GM21786 (cell line): Measurements from ENCODE around the gene FNBP1.

Experiments used
- ATAC-seq: cut with Tn5 transposase; IDR thresholded peaks from one replicate; pipeline ENCODE4 v1.9.1; 2021; ENCODE audit not compliant: unreplicated experiment

Gene FNBP1

DNA sequence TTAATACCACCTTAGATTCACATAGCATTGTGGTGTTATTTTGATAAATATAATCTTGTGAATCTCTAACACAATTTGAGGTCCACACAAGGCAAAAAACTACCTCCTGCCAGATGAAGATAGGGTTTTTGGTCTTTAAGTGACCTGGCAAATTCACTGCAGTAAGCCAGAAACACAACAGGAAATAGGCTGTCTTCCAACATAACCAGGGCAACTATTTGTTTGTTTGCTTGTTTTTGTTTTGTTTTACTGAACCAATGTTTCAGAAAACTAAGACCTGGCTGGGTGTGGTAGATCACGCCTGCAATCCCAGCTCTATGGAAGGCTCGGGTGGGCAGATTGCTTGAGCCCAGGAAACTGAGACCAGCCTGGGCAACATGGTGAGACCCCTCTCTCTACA is 112.2 kb downstream of the FNBP1 start:
- ATAC-seq = no peak

DNA sequence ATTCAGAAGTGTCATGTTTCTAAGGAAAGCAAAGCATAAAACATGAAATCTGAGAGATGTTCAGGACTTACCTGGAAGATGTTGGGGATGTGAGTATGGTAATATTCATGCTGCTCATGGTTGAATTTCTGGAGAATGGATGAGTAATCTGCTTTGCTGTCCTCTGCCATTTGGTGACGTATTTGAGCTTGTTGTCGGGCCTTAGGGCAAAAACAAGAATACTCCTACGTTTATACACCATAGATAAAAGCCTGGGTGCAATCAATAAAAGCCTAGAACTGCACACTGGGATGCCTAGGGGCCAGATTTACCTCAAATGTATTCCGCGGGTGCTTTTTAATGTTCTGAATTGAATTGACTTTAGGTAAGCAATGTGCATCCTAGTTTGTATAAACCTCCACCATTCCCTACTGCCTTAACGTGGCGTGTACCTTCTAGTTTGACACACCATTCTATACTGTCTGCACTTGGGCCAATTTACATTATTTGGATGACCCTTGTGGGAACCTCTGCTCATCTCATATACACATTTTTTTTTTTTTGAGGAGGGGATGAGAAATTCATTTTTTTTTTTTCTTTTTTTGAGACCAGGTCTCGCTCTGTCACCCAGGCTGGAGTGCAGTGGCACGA is 113.4 kb downstream of the FNBP1 start:
- no peak for ATAC-seq

DNA sequence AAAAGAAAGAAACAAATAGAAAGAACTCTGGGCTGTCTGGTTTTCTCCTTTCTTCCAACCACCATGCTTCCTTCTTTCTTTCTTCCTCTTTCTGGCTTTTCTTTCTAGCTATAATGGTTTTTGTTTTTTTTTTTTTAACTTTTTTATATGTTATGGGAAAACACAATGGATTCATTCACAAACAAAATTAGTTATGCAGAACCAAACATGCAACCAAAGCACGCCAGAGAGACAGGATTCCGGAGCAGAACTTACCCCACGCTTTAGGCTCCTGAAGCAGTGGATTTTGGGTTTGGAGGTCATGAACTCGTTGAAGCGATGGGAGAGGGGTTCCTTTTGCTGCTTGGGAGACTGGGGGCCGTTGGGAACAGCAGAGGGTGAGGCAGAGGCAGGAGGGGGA is 119.4 kb downstream of the FNBP1 start:
- no peak for ATAC-seq

DNA sequence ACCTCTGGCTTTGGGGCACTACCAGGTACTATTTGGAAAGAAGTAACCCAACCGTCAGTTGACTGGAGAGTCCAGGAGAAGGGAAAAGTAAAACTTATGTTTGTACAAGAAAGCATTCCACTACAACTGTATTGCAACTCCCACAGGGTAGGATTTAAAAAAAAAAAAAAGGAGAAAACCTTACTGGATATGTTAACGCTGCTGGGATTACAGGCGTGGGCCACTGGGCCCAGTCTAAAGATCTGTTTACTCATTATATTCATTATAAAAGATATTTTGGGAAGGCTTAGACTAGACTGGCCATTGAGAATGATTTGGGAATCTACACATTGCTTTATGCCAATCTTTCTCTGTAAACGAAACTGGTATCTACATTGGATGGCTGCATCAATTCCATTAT is 121.1 kb downstream of the FNBP1 start:
- no peak for ATAC-seq

DNA sequence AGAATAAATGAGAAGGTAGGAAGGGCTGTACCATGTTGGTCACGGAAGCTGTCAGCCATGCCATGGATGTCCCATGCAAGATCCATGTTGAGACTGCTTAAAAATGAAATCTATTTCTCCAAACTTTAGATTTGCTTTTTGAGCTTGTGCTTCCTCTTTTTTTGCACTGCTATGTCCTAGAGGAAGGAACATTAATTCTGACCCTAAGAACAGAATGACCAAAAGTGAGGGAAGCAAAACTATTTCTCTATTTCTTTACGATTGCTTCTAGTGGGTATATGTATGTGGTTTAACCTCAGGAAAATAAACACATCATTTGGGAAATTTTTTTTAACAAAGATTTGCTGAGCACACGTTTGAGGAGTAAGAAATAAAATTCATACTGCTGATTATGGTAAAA is 123.1 kb downstream of the FNBP1 start:
- no peak for ATAC-seq

GRCh38 chr9:129919277-129919676 is 123.7 kb downstream of the FNBP1 start:
- ATAC-seq = no peak

GRCh38 chr9:129918296-129918950 is 124.6 kb downstream of the FNBP1 start:
- no peak for ATAC-seq

DNA sequence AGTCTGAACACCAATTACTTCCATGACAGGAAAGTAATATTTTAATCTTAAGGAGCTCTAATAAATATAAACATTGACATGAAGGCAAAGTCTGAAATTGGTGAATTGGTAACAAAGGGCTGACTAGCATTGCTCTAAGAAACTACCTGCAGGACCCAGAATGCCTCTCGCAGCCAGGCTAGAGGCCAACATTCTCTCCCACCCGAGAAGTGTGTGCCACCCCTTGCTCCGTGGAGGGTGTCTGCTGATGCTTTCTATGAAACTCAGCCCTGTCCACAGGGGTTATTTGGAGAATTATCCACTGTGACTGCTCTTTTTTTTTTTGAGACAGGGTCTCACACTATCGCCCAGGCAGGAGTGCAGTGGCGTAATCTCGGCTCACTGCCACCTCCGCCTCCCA is 126.3 kb downstream of the FNBP1 start:
- no peak for ATAC-seq

GRCh38 chr9:129914051-129914450 is 128.9 kb downstream of the FNBP1 start:
- no peak for ATAC-seq

DNA sequence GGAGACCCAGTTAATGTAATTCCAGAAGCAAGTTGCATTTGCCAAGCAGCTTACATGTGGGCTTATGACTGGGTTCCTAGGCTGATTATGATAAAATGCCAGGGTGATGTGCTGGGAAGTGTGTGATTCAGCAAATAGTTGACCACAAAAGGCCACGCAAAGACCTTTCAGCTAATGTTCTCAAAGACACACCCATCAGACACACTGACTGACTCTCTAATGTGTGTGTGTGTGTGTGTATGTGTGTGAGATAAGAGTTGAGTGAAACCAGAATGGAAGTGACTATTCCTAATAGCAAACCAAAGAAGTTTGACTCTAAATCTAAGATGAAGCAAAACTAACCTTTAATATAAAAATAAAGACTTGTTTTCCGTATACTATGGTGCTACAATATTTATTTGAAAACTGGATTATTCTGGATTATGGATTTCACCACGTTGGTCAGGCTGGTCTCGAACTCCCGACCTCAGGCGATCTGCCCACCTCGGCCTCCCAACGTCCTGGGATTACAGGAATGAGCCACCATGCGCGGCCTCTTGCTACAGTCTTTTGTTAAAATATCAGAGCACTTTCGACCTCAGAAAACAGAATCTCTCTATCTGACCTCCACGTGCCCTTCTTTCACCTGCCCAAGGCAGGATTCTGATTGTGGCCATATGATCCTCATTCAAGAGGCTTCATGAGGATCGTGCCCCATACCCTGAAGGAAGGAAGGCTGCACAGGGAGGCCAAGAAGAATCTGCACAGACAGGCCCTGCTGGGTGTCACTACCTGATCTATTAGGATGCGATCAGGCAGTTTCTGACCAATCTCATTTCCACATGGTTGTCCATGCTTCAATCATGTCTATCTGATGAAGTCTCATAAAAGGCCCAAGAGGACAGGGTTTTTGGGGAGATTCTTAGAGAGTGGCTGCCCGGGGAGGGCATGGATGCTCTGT is 132.1 kb downstream of the FNBP1 start:
- no peak for ATAC-seq

GRCh38 chr9:129909851-129910250 is 133.1 kb downstream of the FNBP1 start:
- ATAC-seq = no peak

GRCh38 chr9:129908906-129909305 is 134.1 kb downstream of the FNBP1 start:
- no peak for ATAC-seq

DNA sequence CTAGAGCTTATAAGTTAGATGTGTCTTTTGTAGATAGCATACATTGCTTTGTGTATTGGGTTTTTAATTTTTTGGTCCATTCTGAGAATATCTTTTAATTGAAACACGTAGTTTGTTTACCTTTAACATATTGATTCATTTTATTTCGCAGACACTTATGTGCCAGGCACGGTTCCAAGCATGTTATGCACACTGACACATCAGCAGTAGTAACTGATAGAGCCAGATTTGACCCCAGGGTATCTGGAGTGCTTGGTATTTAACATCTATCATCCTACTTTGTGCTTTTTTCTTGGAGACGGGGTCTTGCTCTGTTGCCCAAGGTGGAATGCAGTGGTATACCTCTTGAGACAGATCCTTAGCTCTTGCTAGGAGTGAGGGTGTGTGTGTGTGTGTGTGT is 135.8 kb downstream of the FNBP1 start:
- ATAC-seq = no peak

DNA sequence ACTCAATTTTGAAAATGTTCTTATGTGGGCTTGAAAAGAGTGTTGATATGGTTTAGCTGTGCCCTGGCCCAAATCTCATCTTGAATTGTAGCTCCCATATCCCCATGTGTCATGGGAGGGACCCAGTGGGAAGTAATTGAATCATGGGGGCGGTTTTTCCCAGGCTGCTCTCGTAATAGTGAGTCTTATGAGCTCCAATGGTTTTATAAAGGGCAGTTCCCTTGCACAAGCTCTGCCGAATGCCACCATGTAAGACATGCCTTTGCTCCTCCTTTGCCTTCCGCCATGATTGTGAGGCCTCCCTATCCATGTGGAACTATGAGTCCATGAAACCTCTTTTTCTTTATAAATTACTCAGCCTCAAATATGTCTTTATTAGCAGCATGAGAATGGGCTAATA is 136.7 kb downstream of the FNBP1 start:
- ATAC-seq = no peak

- no peak for ATAC-seq
These were observed 138.3 kb downstream of the FNBP1 start for GRCh38 chr9:129904734-129905133.

DNA sequence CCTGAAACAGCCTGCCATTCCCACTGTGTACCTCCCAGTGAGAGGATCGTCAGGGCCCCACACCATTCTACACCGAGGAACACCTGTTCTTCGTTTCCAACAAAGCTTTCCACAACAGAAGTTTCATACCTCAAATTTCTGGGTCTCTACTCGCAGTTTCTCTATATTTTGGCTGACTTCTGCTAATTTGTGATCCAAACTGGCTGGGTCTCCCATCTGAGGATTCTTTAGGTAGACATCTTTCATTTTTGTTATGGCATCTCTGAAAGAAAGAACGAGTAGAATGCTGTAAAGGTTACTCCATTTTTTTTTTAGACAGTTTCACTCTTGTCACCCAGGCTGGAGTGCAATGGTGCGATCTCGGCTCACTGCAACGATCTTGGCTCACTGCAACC is 140.3 kb downstream of the FNBP1 start:
- ATAC-seq = no peak

GRCh38 chr9:129901993-129902739 is 140.8 kb downstream of the FNBP1 start:
- no peak for ATAC-seq

GRCh38 chr9:129900263-129901027 is 142.5 kb downstream of the FNBP1 start:
- peak; percentile 92 for ATAC-seq

- no peak for ATAC-seq
These were observed 143.4 kb downstream of the FNBP1 start for GRCh38 chr9:129899620-129900019.

GRCh38 chr9:129898185-129898584 is 144.8 kb downstream of the FNBP1 start:
- ATAC-seq = no peak
